ENCODE data around the gene MOV10L1.

DNA sequence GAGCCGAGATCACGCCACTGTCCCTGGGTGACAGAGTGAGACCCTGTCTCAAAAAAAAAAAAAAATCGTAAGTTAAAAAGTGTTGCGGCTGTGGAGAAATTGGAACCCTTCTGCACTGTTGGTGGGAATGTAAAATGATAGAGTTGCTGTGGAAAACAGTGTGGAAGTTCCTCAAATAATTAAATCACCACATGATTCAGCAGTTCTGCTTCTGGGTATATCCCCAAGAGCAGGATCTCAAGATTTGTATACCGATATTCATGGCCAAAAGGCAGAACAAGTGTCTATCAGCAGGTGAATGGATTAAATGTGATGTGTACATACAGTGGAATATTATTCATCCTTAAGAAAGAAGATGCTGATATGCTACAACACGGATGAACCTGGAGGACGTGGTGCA is 114.8 kb downstream of the MOV10L1 start:
- TF ChIP-seq PHF8 (IDR thresholded peaks at IDR 0.05; ENCODE audit: borderline replicate concordance, low read length) (no peak), ARNT (IDR thresholded peaks at IDR 0.05) (no peak), COPS2 (conservative IDR thresholded peaks at IDR 0.05) (no peak), POLR2A (conservative IDR thresholded peaks at IDR 0.05) (no peak)
- TF ChIP-seq, protein P1, sequence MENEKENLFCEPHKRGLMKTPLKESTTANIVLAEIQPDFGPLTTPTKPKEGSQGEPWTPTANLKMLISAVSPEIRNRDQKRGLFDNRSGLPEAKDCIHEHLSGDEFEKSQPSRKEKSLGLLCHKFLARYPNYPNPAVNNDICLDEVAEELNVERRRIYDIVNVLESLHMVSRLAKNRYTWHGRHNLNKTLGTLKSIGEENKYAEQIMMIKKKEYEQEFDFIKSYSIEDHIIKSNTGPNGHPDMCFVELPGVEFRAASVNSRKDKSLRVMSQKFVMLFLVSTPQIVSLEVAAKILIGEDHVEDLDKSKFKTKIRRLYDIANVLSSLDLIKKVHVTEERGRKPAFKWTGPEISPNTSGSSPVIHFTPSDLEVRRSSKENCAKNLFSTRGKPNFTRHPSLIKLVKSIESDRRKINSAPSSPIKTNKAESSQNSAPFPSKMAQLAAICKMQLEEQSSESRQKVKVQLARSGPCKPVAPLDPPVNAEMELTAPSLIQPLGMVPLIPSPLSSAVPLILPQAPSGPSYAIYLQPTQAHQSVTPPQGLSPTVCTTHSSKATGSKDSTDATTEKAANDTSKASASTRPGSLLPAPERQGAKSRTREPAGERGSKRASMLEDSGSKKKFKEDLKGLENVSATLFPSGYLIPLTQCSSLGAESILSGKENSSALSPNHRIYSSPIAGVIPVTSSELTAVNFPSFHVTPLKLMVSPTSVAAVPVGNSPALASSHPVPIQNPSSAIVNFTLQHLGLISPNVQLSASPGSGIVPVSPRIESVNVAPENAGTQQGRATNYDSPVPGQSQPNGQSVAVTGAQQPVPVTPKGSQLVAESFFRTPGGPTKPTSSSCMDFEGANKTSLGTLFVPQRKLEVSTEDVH (IDR thresholded peaks at IDR 0.05; ENCODE audit: low read depth, partially characterized antibody) = no peak
- TF ChIP-seq, protein P2, sequence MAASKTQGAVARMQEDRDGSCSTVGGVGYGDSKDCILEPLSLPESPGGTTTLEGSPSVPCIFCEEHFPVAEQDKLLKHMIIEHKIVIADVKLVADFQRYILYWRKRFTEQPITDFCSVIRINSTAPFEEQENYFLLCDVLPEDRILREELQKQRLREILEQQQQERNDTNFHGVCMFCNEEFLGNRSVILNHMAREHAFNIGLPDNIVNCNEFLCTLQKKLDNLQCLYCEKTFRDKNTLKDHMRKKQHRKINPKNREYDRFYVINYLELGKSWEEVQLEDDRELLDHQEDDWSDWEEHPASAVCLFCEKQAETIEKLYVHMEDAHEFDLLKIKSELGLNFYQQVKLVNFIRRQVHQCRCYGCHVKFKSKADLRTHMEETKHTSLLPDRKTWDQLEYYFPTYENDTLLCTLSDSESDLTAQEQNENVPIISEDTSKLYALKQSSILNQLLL (CRISPR knock-in tag; IDR thresholded peaks at IDR 0.05; ENCODE audit: borderline replicate concordance) = no peak

All from K562 (cell line).